Tongue (tissue), 3 donors: ENCODE measurements around the gene MRPL9. TPM values are rescaled to one million over a fixed set of nuclear protein-coding genes. Genes with fewer than 3 reads are reported as not detected.

Experiments used
- DNase-seq: peaks from one replicate; pipeline ENCODE4 v3.0.0-alpha.2; 2015
- small RNA-seq: library from RNA; depleted of rRNA; stranded (forward); fragments of <200 nt; gene quantifications from one replicate; pipeline ENCODE3, GENCODE V24; 2014; ENCODE audit warnings: low replicate concordance
- total RNA-seq: library from RNA; depleted of rRNA; stranded (reverse); fragments of >200 nt; gene quantifications from one replicate; pipeline ENCODE4 v1.2.3, GENCODE V29; 2014

Gene MRPL9
- total RNA-seq, 1 donor from 2014 or later, result 62.1 TPM

- peak; percentile 58 for DNase-seq
Measured at GRCh38 chr1:151710187-151710840, 53.0 kb downstream of the MRPL9 start.

Small RNAs within 50 kb of the gene (small RNA-seq; reads per million reads assigned to genes)
- gene RNU6-662P, result not detected

Other genes starting within 250 kb of the MRPL9 start
- gene TUFT1, start 223.2 kb downstream of the MRPL9 start, total RNA-seq, result 21.1 TPM
- gene SNX27, start 151.4 kb downstream of the MRPL9 start, total RNA-seq, result 44.2 TPM
- not detected for gene CELF3, start 46.7 kb downstream of the MRPL9 start, total RNA-seq
- gene RIIAD1, start 42.0 kb downstream of the MRPL9 start, total RNA-seq, result not detected
- gene TDRKH, start 27.0 kb upstream of the MRPL9 start, total RNA-seq, result 6.7 TPM
- gene LINGO4, start 41.9 kb upstream of the MRPL9 start, total RNA-seq, result 0.41 TPM
- gene RORC, start 68.3 kb upstream of the MRPL9 start, total RNA-seq, result 13.7 TPM
- gene C2CD4D, start 76.3 kb upstream of the MRPL9 start, total RNA-seq, result not detected
- not detected for gene THEM5, start 90.2 kb upstream of the MRPL9 start, total RNA-seq
- 14.1 TPM for gene THEM4, start 146.0 kb upstream of the MRPL9 start, total RNA-seq
- 105 TPM for gene S100A10, start 230.4 kb upstream of the MRPL9 start, total RNA-seq